GM12878 (cell line): ENCODE data around the gene CYREN. TPM values are rescaled to one million over a fixed set of nuclear protein-coding genes. Genes with fewer than 3 reads are reported as not detected.

Experiments used
- CREM ChIP-seq: IDR thresholded peaks from 2 replicates; pipeline ENCODE4 v1.6.1; 2014; ENCODE audit warnings: antibody characterized with exemption, low read depth
- DPF2 ChIP-seq: fragments of 450-650 bp; IDR thresholded peaks from 2 replicates; pipeline ENCODE4 v1.6.1; 2017; ENCODE audit warnings: mild to moderate bottlenecking
- EP300 ChIP-seq, 2 experiments: fragments of 150-350 bp in 1 of 2; IDR thresholded peaks; 2 replicates each; pipeline ENCODE4 v1.6.1; 2011 to 2012; ENCODE audit warnings: low read depth in 2 of 2, low read length in 2 of 2, borderline replicate concordance in 1 of 2, improper control_type of control experiment in 1 of 2, inconsistent platforms in 1 of 2; ENCODE audit not compliant: control insufficient read depth in 1 of 2
- IKZF2 ChIP-seq, 2 experiments: fragments of 450-650 bp; IDR thresholded peaks; 2 replicates each; pipeline ENCODE4 v1.6.1; 2017; ENCODE audit warnings: mild to moderate bottlenecking in 2 of 2, moderate library complexity in 2 of 2
- MEF2A ChIP-seq: IDR thresholded peaks from 2 replicates; pipeline ENCODE4 v1.6.1; 2011; ENCODE audit warnings: low read depth, mild to moderate bottlenecking, low read length, moderate library complexity; ENCODE audit not compliant: insufficient read depth
- MEF2B ChIP-seq: fragments of 450-650 bp; IDR thresholded peaks from 2 replicates; pipeline ENCODE4 v1.6.1; 2018; ENCODE audit warnings: mild to moderate bottlenecking, moderate library complexity; ENCODE audit not compliant: partially characterized antibody, poor library complexity, severe bottlenecking
- NR2C1 ChIP-seq: fragments of 450-650 bp; IDR thresholded peaks from 2 replicates; pipeline ENCODE4 v1.6.1; 2017; ENCODE audit warnings: antibody characterized with exemption, mild to moderate bottlenecking, moderate library complexity
- RUNX3 ChIP-seq: IDR thresholded peaks from 2 replicates; pipeline ENCODE4 v1.6.1; 2012; ENCODE audit warnings: low read length, inconsistent platforms
- TBL1XR1 ChIP-seq: IDR thresholded peaks from 2 replicates; pipeline ENCODE4 v1.6.1; 2012; ENCODE audit warnings: low read depth, low read length, improper control_type of control experiment
- TCF3 ChIP-seq: IDR thresholded peaks from 2 replicates; pipeline ENCODE4 v1.6.1; 2012; ENCODE audit warnings: low read depth, mild to moderate bottlenecking, low read length, borderline replicate concordance; ENCODE audit not compliant: insufficient read depth
- ZSCAN29 ChIP-seq: fragments of 450-650 bp; IDR thresholded peaks from 2 replicates; pipeline ENCODE4 v1.6.1; 2017; ENCODE audit warnings: mild to moderate bottlenecking, moderate library complexity
- polyA plus RNA-seq, 11 experiments: library from polyadenylated mRNA; depleted of rRNA in 4 of 11; unstranded in 6 of 11; stranded (reverse) in 5 of 11; fragments of >200 nt; fragmentation: Nextera tagmentation in 4 of 11; fragmentation: Illumina TruSeq in 1 of 11; extraction: Ambion mirVana in 4 of 11; extraction: Trizol in 1 of 11; gene quantifications; 1 replicate in 1 of 11; 2 replicates in 10 of 11; pipeline versions ENCODE4 v1.2.1 to v1.2.3, GENCODE V29; 2011 to 2016; ENCODE audit warnings: inconsistent platforms in 2 of 11, missing spikeins in 2 of 11, low read depth in 1 of 11
- total RNA-seq, 4 experiments: library from RNA; depleted of rRNA in 3 of 4; stranded (reverse); fragments of >200 nt in 3 of 4; fragmentation: Illumina TruSeq in 1 of 4; extraction: Trizol in 1 of 4; gene quantifications; 2 replicates each; pipeline versions ENCODE4 v1.2.1 to v1.2.3, GENCODE V29; 2013 to 2021
- TF ChIP-seq, protein P1 (sequence below): fragments of 450-650 bp; IDR thresholded peaks from 2 replicates; pipeline ENCODE4 v1.6.1; 2017; ENCODE audit warnings: mild to moderate bottlenecking, moderate library complexity

The CYREN gene
- total and polyA plus RNA-seq, 10 of the 15 experiments (the other 5 are each of a cell fraction or from before 2014, with no cell fraction given), result 8.7 to 64.3 (median 55.7) TPM

GRCh38 chr7:135160098-135160857, 10.2 kb downstream of the CYREN start (continued):
- peak; percentile 67 for TF ChIP-seq MEF2B
- peak; percentile 38; the same call in 1 of the 2 replicates for TF ChIP-seq RUNX3
- peak; percentile 9 to 36; a peak in 2 of 4 replicates for TF ChIP-seq IKZF2 (IDR thresholded peaks at IDR 0.05)
- no peak for TF ChIP-seq TCF3
- TF ChIP-seq TBL1XR1, result 0 out of 2 replicates have a peak, but pooled peaks have one; percentile 17
- TF ChIP-seq CREM, result peak; percentile 13; the same call in 1 of the 2 replicates
- peak in 1 of 2 experiments; percentile 15; a peak in 1 of 4 replicates for TF ChIP-seq EP300 (IDR thresholded peaks at IDR 0.05; ENCODE audit: borderline replicate concordance in 1 of 2, control insufficient read depth in 1 of 2, low read depth in 2 of 2, low read length in 2 of 2)
- peak; percentile 49 for TF ChIP-seq NR2C1
- TF ChIP-seq MEF2A, result peak; percentile 68
- TF ChIP-seq, protein P1, sequence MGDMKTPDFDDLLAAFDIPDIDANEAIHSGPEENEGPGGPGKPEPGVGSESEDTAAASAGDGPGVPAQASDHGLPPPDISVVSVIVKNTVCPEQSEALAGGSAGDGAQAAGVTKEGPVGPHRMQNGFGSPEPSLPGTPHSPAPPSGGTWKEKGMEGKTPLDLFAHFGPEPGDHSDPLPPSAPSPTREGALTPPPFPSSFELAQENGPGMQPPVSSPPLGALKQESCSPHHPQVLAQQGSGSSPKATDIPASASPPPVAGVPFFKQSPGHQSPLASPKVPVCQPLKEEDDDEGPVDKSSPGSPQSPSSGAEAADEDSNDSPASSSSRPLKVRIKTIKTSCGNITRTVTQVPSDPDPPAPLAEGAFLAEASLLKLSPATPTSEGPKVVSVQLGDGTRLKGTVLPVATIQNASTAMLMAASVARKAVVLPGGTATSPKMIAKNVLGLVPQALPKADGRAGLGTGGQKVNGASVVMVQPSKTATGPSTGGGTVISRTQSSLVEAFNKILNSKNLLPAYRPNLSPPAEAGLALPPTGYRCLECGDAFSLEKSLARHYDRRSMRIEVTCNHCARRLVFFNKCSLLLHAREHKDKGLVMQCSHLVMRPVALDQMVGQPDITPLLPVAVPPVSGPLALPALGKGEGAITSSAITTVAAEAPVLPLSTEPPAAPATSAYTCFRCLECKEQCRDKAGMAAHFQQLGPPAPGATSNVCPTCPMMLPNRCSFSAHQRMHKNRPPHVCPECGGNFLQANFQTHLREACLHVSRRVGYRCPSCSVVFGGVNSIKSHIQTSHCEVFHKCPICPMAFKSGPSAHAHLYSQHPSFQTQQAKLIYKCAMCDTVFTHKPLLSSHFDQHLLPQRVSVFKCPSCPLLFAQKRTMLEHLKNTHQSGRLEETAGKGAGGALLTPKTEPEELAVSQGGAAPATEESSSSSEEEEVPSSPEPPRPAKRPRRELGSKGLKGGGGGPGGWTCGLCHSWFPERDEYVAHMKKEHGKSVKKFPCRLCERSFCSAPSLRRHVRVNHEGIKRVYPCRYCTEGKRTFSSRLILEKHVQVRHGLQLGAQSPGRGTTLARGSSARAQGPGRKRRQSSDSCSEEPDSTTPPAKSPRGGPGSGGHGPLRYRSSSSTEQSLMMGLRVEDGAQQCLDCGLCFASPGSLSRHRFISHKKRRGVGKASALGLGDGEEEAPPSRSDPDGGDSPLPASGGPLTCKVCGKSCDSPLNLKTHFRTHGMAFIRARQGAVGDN, result peak; percentile 59; the same call in 1 of the 2 replicates
- no peak for TF ChIP-seq ZSCAN29
- 0 out of 2 replicates have a peak, but pooled peaks have one; percentile 18 for TF ChIP-seq DPF2
- TF ChIP-seq, all 136 proteins: peak for 18
